Fibroblast of skin of scalp (primary cell): ENCODE data around the gene AP2B1.
A peak's percentile ranks its signal among the peaks of the same experiment; 100 is the strongest.

Experiments
- DNase-seq: peaks from one replicate; pipeline ENCODE4 v3.0.0-alpha.2; 2013

AP2B1 gene

DNA sequence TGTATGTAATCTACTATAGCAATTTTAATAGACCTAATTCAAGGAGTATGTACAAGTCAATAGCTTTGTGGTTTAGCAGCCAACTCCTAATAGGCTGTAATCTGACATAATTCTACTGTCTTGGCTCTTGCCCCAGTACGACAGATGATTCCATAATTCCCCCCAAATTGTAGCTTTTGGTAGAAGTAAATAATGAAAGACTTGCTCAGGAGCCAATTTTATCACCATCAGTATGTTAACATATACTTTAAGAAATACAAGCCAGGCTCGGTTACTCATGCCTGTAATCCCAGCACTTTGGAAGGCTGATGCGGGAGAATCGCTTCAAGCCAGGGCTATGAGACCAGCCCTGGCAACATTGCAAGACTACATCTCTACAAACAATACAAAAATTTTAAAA lies 53.9 kb downstream of the AP2B1 start:
- DNase-seq: no peak

DNA sequence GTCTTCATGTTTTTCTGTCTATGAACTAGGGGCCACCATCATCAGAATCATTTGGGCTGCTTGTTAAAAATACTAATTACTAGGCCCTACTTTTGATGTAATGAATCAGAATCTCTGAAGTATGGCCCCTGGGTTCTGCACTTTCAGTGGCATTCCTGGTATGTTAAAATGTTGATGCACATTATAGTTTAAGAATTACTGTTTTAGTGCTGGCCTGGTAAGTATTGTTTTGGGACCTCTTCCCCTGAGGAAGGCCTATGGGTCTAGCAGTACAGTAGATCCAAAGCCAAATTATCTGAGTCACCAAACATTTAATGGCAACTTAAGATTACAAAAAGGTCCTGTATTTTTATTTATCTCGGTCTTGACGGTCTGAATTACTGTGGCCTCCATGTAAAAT lies 58.8 kb downstream of the AP2B1 start:
- DNase-seq: peak; percentile 17

DNA sequence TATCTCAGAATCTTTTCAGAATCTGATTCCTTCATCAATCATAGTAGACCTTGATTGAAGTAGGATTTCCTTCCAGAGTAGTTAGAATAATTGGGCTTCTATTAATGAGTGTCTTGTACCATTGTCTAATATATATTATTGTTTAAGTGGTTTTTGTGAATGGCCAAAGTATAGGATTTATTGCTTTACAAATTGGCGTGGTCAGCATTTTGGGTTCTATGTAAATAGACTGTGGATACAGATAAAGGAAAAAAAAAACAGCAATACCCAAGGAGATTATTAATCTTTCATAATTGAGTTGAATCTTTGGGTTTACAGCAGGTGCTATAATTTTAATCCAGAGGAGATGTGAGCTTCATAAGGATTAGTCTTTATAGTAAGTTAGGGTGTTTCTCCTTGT lies 64.3 kb downstream of the AP2B1 start:
- no peak for DNase-seq

DNA sequence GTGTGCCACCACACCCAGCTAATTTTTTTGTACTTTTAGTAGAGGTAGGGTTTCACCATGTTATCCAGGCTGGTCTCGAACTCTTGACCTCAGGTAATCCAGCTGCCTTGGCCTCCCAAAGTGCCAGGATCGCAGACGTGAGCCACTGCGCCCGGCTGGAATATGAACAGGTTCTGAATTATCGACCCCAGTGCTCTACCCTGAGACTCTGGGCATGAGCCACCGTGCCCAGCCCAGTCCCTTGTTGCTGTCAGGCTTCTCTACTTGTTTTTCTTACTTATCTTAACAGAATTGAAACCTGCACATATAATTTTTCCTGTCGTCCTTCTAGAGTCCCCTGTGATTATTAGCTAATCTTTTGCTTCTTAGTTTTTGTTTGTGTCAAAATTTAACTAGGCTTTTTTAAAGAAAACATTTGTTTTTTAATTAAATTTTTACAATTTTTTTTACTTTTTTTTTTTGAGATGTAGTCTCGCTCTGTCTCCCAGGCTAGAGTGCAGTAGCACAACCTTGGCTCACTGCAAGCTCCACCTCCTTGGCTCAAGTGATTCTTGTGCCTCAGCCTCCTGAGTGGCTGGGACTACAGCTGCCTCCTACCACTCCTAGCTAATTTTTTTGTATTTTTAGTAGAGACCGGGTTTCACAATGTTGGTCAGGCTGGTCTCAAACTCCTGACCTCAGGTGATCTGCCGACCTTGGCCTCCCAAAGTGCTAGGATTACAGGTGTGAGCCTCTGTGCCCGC lies 66.7 kb downstream of the AP2B1 start:
- DNase-seq: no peak

DNA sequence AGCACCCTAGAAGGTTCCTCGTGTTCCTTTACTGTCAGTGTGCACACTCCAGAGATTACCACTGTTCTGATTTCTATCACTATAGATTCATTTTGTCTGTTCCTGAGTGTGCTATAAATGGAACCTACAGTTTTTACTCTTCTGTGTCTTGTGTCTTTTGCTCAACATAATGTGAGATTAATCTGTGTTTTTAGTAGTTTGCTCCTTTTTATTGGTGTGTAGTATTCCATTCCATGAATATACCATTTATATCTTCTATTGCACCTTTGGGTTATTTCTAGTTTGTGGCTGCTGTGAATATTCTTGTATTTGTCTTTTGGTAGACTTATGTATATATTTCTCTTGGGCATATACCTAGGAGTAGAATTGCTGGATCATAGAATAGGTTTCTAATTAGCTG lies 68.2 kb downstream of the AP2B1 start:
- no peak for DNase-seq

DNA sequence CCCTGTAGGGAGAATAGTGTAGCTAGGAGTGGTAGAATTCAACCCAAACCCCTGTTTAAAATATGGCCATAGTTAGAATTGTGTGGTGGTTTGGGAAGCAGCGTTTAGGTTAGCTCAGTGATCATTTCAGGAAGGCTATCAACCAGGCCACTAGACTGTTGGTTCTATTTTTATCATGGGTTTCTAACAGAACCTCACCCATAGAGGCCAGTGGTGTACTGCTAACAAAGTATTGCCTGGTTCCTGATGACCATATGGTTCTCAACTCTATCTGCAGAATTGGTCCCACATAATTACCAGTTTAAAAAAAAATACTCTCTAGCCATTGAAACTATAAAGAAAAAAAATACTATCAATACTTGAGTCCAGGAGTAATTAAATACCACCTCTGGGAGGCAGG lies 73.8 kb downstream of the AP2B1 start:
- DNase-seq: no peak

DNA sequence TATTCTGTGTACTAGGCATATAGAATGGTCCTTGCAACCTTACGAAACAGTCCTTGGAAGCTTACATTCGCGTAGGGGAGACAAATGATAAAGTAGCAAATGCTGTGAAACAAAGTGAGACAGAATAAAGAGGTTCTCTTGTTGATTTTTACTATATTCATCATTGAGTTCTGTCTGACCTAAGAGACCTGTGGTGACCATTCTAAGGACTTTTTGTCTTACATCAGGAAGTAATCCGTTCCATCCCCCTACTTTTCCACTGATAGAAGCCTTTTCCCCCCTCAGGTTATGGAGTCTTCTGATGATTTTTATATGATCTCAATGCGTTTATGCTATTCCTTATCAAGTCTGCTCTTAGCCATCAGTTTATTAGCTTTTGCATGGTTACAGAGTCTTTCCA lies 77.6 kb downstream of the AP2B1 start:
- no peak for DNase-seq

DNA sequence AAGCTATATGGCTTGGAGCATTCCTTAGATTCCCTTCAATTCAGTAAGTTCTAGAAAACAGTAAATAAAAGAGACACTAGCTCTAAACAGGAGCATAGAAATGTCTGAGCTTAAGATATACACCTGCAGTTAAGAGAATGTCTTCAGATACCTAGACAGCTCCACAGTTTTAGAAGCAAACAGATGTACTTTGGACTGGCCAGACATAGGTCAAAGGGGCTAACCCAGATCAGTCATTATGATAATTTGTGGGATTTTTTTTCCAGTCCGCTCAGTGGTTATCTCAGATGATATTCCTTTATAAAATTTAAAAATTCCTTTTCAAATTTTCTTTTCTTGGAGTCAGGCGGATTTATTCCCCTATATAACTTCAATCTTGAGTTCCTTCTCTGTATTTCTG lies 78.5 kb downstream of the AP2B1 start:
- DNase-seq: no peak

DNA sequence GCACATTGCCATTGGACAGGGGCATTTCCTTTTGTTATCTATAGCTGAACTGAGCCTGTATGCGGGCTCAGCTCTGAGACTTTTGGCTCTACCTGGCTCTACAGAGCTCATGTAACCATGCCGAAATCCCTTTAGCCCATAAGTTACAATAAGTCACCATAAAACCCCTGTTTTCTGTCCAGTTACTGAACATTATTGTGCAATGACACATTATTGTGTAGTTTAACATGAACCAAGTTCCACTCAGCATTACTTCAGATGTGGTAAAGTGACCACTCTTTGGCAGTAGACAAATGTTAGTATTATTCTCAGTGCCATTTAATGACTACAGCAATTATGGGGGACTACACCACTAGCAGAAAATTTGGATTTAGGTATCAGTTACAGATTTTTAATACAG lies 78.9 kb downstream of the AP2B1 start:
- no peak for DNase-seq

DNA sequence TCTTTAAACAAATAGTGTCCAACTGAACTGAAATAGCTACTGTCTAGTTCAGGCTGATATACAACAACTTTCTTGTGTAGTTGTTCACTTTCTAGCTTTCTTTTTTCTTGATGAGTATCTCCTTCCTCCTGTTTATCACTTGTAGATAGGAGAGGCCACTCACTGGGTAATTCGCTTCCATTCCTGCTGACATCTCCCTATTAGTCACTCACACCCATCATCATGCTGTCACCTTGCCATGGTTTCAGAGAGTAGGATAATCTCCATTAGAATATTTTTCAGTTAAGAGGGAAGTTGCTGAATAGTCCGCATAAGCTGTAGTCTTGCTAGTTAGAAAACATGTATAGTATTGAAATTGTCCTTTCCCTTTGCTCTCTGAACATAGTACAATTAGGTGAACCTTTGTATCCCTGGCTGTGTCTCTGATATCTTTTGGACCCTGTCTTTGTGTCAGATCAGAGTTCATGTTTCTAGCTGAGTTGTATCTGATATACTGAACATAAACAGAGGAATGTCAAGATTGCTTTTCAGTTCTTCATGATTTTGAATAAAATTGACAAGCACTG lies 79.9 kb downstream of the AP2B1 start:
- DNase-seq: no peak

DNA sequence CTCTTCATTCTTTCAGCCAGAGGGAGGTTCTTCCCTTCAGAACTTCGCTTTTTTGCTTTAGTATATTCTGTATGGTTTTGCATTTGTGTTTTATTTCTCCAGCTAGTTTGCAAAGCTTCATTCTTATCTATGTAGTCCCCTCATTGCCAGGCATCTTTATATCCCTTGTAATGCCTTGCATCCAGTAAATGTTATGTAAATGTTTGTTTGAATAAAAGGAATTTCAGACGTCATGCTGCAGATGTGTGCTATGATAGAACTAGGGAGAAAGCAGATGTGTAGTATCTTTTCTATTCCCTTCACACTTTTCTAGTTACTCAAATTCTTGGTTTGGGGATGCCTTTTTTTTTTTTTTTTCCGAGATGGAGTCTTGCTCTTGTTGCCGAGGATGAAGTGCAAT lies 81.7 kb downstream of the AP2B1 start:
- no peak for DNase-seq

DNA sequence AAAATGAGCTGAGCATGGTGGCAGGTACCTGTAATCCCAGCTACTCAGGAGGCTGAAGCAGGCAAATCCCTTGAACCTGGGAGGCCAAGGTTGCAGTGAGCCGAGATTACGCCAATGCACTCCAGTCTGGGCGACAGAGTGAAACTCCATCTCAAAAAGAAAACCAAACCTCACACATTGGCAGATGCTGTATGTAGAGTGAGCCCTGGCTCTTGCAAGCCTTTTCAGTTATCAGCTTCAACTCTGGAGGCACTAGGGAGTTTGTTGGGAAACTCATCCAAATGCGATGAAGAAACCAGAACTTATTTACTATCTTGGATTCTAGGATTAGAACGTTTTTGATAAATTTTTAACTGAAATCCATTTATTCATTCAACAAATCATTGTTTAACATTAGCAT lies 87.4 kb downstream of the AP2B1 start:
- DNase-seq: no peak

DNA sequence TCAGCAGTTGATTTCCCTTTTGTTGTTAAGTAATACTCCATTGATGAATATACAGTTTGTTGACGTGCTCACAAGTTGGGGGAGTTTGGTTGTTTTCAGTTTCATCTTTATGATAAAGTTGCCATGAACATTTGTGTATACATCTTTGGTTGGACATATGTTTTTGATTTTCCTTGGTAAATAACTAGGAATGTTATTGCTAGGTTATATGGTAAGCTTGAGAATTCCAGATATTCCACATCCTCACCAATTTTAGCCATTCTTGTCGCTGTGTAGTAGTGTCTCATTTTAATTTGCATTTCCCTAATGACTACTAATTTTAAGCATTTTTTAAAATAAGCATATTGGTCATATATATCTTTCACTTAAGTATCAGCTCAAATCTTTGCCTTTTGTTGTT lies 89.3 kb downstream of the AP2B1 start:
- DNase-seq: peak; percentile 55

DNA sequence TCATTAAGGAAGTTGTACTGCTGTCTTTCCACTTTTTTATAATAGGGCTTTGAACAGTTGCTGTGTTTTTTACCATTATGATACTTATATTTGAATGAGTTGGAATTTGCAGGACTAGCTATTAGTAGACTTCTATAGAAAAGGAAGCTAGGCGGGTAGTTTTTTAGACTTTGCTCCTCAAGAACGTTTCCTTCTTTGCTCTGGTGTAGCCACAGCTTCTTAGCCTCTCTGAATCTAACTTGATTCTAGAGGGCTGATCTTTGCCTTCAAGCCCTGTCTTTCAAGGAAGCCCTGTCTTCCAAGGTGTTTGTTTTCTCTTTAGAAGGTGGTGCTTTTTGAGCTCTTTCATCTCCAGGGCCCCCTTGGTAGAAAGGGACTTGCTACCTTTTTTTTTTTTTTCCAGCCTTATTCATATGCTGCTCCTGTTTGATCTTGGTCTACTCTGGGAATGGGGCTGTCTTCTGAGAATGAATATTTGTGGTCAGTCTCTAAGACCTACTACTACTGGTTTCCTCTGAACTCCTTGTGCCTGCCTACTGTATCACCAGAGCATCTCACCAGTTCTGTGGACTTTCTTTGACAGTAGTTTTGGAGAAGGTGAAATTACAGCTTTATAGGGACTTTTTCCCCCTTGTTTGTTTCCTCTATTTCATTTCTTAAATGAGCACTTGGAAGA lies 92.0 kb downstream of the AP2B1 start:
- DNase-seq: peak; percentile 20

DNA sequence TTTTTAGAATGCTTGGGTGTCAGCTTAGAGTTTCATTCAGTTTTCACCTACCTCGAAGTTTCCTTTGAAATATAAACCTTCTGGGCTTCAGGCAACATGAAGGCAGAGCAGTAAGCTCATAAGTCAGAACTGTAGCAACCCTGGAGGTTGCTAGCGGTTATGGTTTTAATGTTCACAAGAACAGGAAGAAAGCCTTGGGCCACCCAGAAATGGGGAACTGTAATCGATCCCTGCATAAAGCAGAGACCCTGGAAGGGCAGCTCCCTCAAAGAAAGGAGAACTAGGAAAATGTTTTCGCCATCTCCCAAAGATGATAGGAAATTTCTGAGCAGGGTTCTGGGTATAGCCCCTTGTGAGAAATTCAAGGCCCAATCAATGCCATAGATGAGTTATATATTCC lies 96.5 kb downstream of the AP2B1 start:
- no peak for DNase-seq

DNA sequence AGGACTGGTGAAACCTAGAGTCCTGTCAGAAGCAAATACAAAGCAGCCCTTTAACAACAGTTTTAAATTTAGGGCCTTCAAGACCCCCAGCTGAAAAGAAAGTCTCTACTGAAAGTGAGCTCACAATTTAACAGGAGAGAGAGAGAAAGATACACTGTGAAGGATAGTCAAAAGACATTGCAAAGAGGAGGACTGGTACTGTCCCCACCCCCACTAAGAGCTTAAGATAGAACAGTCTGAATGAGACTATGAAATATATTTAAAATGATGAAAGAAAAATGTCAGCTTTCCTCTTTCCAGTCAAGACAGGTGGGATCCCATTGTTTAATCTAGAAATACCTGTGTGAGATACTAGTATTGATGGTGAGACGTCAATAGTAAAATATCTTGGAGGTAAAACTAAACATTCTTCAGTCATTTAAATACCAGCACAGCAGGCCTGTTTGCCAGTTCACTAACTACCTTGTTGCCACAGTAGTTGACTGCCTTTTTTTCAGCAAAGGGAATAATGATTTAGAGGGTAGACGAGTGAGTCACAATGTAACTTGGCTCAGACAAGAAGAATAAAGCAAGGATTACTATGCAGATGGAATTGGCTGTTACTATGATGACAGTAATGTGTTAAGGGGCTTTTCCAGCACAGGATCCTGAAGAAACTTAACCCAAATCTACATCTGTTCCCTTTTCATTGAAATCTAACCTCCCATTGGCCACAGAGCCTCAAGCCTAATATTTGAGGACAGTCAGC lies 97.1 kb downstream of the AP2B1 start:
- peak; percentile 49 for DNase-seq

DNA sequence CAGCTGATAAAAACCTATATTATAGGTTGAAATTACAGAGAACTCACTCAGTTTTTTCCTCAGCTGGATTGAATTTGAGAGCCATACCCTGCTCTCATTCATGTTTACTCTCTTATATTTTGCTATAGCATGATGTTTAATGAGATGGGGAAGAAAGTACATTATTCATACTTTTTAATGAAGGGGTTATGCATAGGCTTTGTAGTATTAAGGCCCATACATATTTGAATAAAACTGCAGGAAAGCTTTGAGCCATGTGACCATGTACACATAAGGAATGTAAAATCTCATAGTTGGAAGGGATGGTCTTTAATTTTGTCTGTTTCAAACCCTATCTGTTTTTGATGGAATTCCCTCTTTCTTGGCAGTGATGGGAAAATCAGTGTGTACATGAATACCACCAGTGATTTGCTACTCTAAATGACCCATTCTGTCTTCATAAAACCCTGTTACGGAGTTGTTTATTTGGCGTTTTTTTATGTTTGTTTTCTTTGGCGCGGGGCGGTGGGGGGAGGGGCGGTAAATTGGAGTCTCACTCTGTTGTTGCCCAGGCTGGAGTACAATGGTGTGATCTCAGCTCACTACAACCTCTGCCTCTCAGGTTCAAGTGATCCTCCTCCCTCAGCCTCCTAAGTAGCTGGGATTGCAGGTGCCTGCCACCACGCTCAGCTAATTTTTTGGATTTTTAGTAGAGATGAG lies 105.5 kb downstream of the AP2B1 start:
- no peak for DNase-seq

DNA sequence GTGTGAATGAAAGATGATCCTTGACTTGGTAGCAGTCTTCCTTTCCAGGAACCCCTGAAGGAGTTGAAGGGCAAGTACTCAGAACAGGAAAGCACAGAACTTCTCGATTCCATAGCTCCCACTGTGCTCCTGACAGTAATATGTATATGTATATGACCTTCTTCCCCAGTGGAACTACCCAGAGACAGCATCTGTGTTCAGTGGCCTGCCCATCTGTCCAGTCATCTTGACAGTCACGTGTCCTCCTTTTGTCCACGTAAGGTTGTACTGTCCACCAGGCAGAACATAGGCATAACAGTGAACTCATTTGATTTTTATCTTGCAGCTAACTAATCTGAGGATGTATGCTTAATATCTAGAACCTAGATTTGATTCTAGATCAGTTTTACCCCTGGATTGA lies 106.5 kb downstream of the AP2B1 start:
- no peak for DNase-seq

DNA sequence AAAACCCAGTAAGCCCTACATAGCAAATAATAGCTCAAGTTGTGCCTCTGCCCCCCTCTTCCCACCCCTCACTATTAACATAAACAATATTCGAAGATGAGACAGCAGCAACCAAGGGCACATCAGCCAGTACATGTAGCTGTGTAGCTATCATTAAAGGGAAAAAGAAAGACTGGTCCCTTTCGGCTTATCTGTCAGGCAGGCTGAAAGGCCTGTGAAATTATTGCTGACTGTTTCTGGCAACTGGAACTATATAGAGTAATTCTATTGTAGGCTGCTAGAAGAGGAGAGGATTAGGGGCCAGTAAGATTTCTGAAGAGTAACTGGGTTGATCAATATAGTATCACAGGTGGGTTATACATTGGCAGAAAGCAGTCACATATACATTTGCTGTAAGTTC lies 107.8 kb downstream of the AP2B1 start:
- no peak for DNase-seq

DNA sequence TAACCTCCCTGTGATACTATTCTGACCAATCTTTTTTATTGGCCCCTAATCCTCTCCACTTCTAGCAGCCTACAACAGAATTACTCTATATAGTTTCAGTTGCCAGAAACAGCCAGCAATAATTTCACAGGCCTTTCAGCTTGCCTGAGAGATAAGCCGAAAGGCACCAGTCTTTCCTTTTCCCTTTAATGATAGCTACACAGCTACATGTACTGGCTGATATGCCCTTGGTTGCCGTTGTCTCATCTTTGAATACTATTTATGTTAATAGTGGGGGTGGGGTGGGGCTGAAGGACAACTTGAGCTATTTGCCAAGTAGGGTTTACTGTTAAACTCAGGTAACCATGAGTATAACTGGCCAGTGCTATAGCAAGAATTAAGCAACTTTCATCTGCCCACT lies 108.5 kb downstream of the AP2B1 start:
- no peak for DNase-seq

DNA sequence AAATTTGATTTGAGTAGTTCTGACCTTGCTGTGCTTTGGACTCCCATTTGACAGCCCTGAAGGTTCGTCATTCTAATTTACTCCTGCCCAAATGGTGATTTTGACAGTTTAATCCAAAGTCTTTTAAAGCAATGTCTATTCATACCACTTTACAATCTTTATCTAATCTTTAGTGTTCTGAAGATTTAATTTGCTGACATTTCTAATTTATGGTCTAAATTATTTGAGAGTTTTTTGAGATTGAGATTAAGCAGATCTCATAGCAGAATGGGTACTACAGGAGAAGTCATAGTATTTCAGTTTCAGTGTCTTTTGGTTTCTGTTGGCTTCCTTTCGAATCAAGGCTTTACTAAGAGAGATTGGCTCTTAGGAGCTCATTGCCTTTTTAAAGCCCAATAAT lies 111.7 kb downstream of the AP2B1 start:
- no peak for DNase-seq

DNA sequence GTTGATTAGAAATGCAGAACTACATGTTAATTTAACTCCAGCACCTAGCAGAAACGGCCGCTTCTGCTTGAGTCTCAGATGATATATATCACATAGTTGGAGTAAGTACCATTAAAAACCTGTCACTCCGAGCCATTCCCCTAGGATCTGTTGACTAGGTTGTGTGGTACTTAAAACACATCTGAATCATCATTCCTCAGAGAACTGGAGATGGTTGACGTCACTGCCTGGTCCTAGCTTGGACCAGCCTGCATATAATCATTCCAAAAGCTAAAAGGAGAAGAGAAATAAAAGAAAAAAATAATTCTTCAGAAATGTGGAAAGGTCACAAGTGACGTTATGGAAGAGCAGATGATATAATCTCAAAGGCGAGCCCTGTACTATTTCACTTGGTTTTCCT lies 113.0 kb downstream of the AP2B1 start:
- no peak for DNase-seq

DNA sequence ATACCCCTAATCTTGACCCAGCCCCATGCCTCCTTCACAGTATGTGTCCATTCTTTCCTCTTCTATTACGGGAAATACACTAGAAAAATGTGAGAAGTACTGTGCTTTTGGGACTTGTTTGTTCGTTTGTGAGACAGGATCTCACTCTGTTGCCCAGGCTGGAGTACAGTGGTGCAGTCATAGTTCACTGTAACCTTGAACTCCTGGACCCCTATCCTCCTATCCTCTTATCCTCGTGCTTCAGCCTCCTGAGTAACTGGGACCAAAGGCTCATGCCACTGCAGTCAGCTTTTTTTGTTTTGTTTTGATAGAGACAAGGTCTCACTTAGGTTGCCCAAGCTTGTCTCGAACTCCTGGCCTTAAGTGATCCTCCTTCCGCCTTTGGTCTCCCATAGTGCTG lies 114.4 kb downstream of the AP2B1 start:
- DNase-seq: no peak
